Muscle of leg (tissue), 11 donors: ENCODE results near the gene NSD2. TPM values are rescaled to one million over a fixed set of nuclear protein-coding genes. Genes with fewer than 3 reads are reported as not detected.

Experiments used
- DNase-seq: peaks from one replicate; pipeline ENCODE4 v3.0.0; 2013
- H3K27ac ChIP-seq: one replicate; pipeline ENCODE4 v1.5.1; 2013; ENCODE audit warnings: mild to moderate bottlenecking, low read length, control low read depth
- H3K27me3 ChIP-seq: one replicate; pipeline ENCODE4 v1.6.1; 2013; ENCODE audit warnings: low read length; ENCODE audit not compliant: control insufficient read depth, insufficient read depth
- H3K36me3 ChIP-seq: one replicate; pipeline ENCODE4 v1.6.1; 2013; ENCODE audit warnings: low read length; ENCODE audit not compliant: control insufficient read depth, insufficient read depth
- H3K4me1 ChIP-seq: one replicate; pipeline ENCODE4 v1.6.1; 2013; ENCODE audit warnings: low read length; ENCODE audit not compliant: control insufficient read depth, insufficient read depth
- H3K4me3 ChIP-seq: one replicate; pipeline ENCODE4 v1.5.1; 2013; ENCODE audit warnings: low read length, control low read depth
- H3K9me3 ChIP-seq: replicated peaks from 2 replicates; pipeline ENCODE4 v1.6.1; 2013; ENCODE audit warnings: low read depth, low read length; ENCODE audit not compliant: control insufficient read depth
- WGBS: methylation state at CpG from one replicate; pipeline ENCODE4 v1.1.5; 2013; ENCODE audit warnings: missing lambda C conversion rate; ENCODE audit not compliant: insufficient coverage; 5-methylcytosine and 5-hydroxymethylcytosine counted together
- polyA plus RNA-seq, 8 donors: library from polyadenylated mRNA; unstranded; fragments of 120-200 nt; gene quantifications; one replicate each; pipeline versions ENCODE4 v1.2.1 to v1.2.3, GENCODE V29; 2013; ENCODE audit warnings: inconsistent platforms in 1 of 8, low replicate concordance in 1 of 8; ENCODE audit not compliant: insufficient read length in 8 of 8, insufficient read depth in 1 of 8
- total RNA-seq: library from RNA; stranded (reverse); fragments of 120-200 nt; gene quantifications from one replicate; pipeline ENCODE4 v1.2.4, GENCODE V29; 2013

Gene NSD2
- total and polyA plus RNA-seq, 9 donors, result 35.7 to 56.5 (median 43.0) TPM

GRCh38 chr4:1937550-1937949, 66.4 kb downstream of the NSD2 start:
- H3K9me3 ChIP-seq, result no peaks in the 10 kb centered on the region
- no peak overlapping the region for H3K4me3 ChIP-seq
- no peaks in the 10 kb centered on the region for H3K27me3 ChIP-seq
- H3K4me1 ChIP-seq, result no peaks in the 10 kb centered on the region
- no peak overlapping the region for H3K27ac ChIP-seq
- DNase-seq, result no peak
- WGBS, result no CpG with 5 or more reads among the region's 3 CpGs
- peaks cover 46% of the 10 kb centered on the region for H3K36me3 ChIP-seq

DNA sequence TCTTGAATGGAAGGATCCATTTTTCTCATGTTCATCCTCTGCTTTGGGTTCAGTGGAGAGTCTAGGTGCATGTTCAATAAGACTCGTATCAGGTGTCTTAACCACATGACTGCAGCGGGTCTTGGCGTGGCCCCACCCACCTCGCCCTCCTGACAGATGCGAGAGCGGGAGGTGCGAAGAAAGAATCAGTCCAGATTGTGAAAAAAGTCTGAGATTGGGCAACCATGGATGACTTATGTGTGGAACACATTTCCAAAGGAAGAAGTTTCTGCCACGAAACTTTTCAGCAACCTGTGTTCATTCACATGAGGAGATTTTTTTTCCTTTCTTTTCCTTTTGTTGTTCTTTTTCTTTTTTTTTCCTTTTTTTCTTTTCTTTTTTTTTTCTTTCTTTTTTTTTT, 66.8 kb downstream of the NSD2 start:
- Histone ChIP-seq H3K4me1 (no peaks in the 10 kb centered on the region), H3K36me3 (peaks cover 45% of the 10 kb centered on the region), H3K27ac (no peak overlapping the region), H3K4me3 (no peak overlapping the region), H3K27me3 (no peaks in the 10 kb centered on the region), H3K9me3 (no peaks in the 10 kb centered on the region)
- WGBS, result 88% methylated on average over 7 of the region's 8 CpGs
- DNase-seq, result no peak

- Histone ChIP-seq H3K27me3 (no peaks in the 10 kb centered on the region), H3K4me3 (no peak overlapping the region), H3K36me3 (peaks cover 53% of the 10 kb centered on the region), H3K27ac (no peak overlapping the region), H3K4me1 (no peaks in the 10 kb centered on the region), H3K9me3 (no peaks in the 10 kb centered on the region)
- peak; percentile 18 for DNase-seq
- WGBS, result 80% methylated on average over 1 of the region's 11 CpGs
These were observed 68.7 kb downstream of the NSD2 start for GRCh38 chr4:1939664-1940509.

DNA sequence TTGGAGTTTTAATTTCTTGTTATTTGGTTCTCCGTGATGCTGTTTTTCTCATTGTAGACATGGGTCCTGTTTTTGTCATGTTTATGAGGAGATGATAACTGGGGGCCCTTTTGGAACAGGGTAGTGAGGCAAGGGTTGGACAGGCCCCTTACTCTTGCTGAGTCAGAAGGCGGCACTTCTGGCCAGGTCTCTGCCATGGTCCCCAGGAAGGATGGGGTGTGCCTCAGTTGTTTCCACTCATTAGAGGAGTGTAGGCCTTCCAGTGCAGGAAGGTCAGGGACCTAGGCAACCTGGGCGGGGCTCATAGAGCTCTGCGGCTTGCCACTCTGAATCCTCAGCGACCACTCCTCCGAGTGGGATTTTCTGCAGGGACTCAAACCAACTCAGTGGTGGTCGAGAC, 69.4 kb downstream of the NSD2 start:
- H3K27me3 ChIP-seq, result no peaks in the 10 kb centered on the region
- peaks cover 48% of the 10 kb centered on the region for H3K36me3 ChIP-seq
- DNase-seq, result no peak
- H3K27ac ChIP-seq, result no peak overlapping the region
- WGBS, result 91% methylated on average over 5 of the region's 7 CpGs
- H3K4me1 ChIP-seq, result no peaks in the 10 kb centered on the region
- no peaks in the 10 kb centered on the region for H3K9me3 ChIP-seq
- no peak overlapping the region for H3K4me3 ChIP-seq

GRCh38 chr4:1943928-1944327, 72.7 kb downstream of the NSD2 start:
- no peak overlapping the region for H3K27ac ChIP-seq
- H3K4me1 ChIP-seq, result no peaks in the 10 kb centered on the region
- DNase-seq, result no peak
- 88% methylated on average over 6 of the region's 7 CpGs for WGBS
- H3K27me3 ChIP-seq, result no peaks in the 10 kb centered on the region
- H3K4me3 ChIP-seq, result no peak overlapping the region
- H3K9me3 ChIP-seq, result no peaks in the 10 kb centered on the region
- peaks cover 39% of the 10 kb centered on the region for H3K36me3 ChIP-seq

GRCh38 chr4:1945124-1945895, 74.1 kb downstream of the NSD2 start:
- peaks cover 29% of the 10 kb centered on the region for H3K36me3 ChIP-seq
- DNase-seq, result no peak
- H3K27me3 ChIP-seq, result no peaks in the 10 kb centered on the region
- H3K9me3 ChIP-seq, result no peaks in the 10 kb centered on the region
- no peak overlapping the region for H3K27ac ChIP-seq
- 73% methylated on average over 7 of the region's 11 CpGs for WGBS
- no peaks in the 10 kb centered on the region for H3K4me1 ChIP-seq
- H3K4me3 ChIP-seq, result no peak overlapping the region

GRCh38 chr4:1945912-1946311, 74.7 kb downstream of the NSD2 start:
- H3K9me3 ChIP-seq, result no peaks in the 10 kb centered on the region
- WGBS, result no CpG with 5 or more reads among the region's 1 CpG
- H3K4me3 ChIP-seq, result no peak overlapping the region
- no peaks in the 10 kb centered on the region for H3K27me3 ChIP-seq
- H3K4me1 ChIP-seq, result no peaks in the 10 kb centered on the region
- no peak overlapping the region for H3K27ac ChIP-seq
- peaks cover 30% of the 10 kb centered on the region for H3K36me3 ChIP-seq
- no peak for DNase-seq

GRCh38 chr4:1948232-1948631, 77.0 kb downstream of the NSD2 start:
- no peaks in the 10 kb centered on the region for H3K27me3 ChIP-seq
- H3K36me3 ChIP-seq, result peaks cover 43% of the 10 kb centered on the region
- no peak overlapping the region for H3K27ac ChIP-seq
- WGBS, result 94% methylated on average over 13 of the region's 16 CpGs
- DNase-seq, result no peak
- no peaks in the 10 kb centered on the region for H3K9me3 ChIP-seq
- no peaks in the 10 kb centered on the region for H3K4me1 ChIP-seq
- H3K4me3 ChIP-seq, result no peak overlapping the region

DNA sequence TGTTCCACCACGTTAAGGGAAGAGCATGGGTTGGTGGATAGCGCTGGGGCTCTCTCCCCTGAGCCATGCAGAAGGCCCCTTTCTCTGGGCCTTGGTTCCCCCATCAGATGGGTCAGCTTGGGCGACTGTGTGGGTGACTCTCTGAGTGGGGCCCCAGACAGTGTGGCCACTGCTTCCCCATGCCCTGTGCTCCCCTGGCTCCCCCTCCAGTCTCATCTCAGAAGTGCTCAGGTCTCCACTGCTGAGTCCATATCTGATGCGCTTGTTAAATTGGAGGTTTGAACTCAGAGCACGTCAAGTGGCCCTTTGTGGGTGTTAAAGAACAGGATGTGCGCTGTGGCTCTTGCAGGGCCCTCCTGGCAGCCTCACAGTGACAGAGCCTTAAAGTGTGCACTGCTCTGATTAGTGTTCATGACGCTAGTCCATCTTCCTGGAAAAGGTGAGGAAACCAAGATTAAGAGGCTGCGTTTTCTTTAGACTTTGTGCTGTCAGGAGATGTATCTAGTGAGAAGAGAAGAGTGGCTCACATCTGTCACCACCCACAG, 77.8 kb downstream of the NSD2 start:
- Histone ChIP-seq H3K27me3 (no peaks in the 10 kb centered on the region), H3K4me3 (no peak overlapping the region), H3K36me3 (peaks cover 48% of the 10 kb centered on the region), H3K4me1 (no peaks in the 10 kb centered on the region), H3K9me3 (no peaks in the 10 kb centered on the region), H3K27ac (no peak overlapping the region)
- 87% methylated on average over 6 of the region's 8 CpGs for WGBS
- DNase-seq, result no peak

- Histone ChIP-seq H3K4me3 (no peak overlapping the region), H3K27me3 (no peaks in the 10 kb centered on the region), H3K36me3 (peaks cover 48% of the 10 kb centered on the region), H3K27ac (no peak overlapping the region), H3K4me1 (no peaks in the 10 kb centered on the region), H3K9me3 (no peaks in the 10 kb centered on the region)
- DNase-seq, result no peak
- WGBS, result 91% methylated on average over 9 of the region's 10 CpGs
These were observed 79.2 kb downstream of the NSD2 start for GRCh38 chr4:1950369-1950768.
